Stimulated activated CD4-positive, alpha-beta T cell treated with anti-CD3 and anti-CD28 coated beads, Interleukin-12 subunit alpha, Interleukin-12 subunit beta, amount 100 ng/mL, for 4 hours (primary cell): Measurements from ENCODE around the gene HMG20B.
"Not testable (repeated sequence)": the region's sequence is repeated elsewhere in the genome, so short reads cannot be mapped to it uniquely, and the experiment has no call there.

Source experiments
- DNase-seq: peaks from one replicate; pipeline ENCODE4 v3.0.0-alpha.2; 2020

HMG20B gene

GRCh38 chr19:3556978-3557460 lies 15.7 kb upstream of the HMG20B start:
- peak; percentile 68 for DNase-seq

- peak; percentile 96 for DNase-seq
Observed at GRCh38 chr19:3557461-3558248, 15.1 kb upstream of the HMG20B start, which contains the start of gene MFSD12. MFSD12 (minus strand) TSS chr19:3557586; CDS start chr19:3557403, 183 bp downstream.

DNA sequence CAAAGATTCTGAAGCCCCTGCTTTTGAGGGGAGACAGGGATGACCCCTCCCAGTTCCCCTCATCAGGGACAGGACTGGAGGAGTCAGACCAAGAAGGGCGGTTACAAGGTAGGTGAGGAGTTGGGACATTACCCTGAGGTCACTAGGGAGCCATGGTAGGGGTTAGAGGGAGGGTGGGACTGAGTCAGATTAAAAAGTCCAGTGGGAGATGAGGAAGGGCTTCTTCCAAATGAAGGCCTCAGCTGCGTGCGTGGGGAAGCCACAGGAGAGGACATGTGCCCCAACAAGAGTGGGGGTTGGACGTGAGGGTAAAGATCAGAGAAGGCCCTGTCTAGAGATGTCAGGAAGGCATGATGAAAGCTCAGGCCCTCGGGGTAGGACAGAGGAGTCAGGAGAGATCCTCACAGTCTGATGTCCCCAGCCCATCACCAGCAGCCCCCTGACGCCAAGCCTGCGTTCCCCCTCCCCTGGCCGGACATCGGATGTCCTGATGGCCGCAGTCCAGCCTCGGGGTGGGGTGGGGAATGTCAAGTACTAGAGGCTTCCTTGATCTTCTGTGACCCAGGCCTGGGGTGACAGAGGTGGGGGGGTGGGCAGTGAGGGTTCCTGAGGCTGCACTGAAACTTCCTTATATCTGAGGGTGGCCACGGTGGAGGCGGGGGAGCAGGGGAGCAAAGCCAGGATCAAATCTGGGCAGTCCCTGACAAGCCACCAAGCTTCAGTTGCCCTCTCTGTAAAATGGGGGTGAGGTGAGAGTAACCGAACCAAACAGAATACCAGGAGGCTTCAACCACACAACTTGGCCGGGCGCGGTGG lies 8.8 kb upstream of the HMG20B start:
- DNase-seq: no peak

DNA sequence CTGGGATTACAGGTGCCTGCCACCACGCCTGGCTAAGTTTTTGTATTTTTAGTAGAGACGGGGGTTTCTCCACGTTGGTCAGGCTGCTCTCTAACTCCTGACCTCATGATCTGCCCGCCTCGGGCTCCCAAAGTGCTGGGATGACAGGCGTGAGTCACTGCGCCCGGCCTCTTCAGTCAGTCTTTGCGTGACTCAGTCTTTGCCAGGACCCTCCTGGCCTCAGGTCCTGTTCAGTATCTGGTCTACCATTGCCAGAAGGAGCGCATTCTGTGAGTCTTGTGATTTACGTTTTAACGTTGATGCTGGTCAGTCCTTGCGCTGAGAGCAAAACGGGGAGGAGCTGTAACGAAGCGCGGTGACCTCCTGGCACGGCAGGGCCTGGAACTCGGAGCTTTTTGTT lies 7.6 kb upstream of the HMG20B start:
- DNase-seq: no peak

GRCh38 chr19:3570042-3570441 lies 2.7 kb upstream of the HMG20B start:
- not testable (repeated sequence) for DNase-seq

DNA sequence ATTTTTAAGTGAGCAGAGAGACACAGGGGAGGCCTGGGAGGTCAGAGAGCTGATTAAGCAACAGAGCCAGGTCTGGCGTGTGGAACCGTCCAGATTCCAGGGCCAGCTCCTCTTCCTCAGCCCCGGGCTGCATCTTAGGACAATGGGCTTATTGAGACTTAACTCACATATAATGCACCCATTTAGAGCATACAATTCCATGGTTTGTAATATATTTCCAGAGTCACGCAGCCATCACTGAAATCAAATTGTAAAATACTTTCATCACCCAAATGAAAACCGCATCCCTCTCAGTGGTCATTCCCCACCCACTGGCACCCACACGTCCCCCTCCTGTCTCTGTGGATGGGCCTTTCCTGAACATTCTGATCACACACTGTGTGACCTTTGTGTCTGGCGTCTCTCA lies 2.1 kb upstream of the HMG20B start:
- no peak for DNase-seq

DNA sequence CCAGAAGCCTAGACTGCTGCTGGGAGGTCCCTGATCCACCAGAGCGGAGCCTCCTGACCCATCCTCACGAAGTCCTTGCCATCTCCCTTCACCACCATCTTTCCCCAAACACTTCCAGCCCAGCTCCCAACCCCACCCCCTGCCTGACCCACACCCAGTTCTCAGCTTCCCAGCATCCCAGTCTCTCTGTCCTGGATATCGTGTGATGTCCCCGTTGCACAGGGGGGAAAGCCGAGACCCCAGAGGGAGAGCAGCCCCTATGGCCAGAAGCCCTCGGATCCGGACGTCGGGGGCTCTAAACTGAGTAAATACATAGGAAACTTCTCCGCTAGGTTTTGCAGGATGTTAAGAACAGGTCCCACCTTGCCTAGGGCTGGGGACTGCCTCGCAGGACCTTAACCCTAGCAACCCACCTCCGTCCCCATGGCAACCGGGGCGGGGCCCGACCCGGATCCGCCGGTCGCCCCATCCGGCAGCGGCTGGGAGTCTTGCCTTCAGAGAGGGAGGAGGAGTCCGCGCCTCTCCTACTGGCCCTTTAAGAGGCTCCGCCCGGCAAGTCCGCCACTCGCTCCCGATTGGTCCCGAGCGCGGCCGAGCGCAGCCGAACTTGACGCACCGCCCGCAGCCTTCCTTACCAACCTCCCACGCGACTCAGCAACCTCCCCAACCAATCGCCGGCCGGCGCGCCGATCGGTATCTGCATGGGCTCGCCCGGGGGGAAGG lies 451 bp upstream of the HMG20B start:
- peak; percentile 99 for DNase-seq

DNA sequence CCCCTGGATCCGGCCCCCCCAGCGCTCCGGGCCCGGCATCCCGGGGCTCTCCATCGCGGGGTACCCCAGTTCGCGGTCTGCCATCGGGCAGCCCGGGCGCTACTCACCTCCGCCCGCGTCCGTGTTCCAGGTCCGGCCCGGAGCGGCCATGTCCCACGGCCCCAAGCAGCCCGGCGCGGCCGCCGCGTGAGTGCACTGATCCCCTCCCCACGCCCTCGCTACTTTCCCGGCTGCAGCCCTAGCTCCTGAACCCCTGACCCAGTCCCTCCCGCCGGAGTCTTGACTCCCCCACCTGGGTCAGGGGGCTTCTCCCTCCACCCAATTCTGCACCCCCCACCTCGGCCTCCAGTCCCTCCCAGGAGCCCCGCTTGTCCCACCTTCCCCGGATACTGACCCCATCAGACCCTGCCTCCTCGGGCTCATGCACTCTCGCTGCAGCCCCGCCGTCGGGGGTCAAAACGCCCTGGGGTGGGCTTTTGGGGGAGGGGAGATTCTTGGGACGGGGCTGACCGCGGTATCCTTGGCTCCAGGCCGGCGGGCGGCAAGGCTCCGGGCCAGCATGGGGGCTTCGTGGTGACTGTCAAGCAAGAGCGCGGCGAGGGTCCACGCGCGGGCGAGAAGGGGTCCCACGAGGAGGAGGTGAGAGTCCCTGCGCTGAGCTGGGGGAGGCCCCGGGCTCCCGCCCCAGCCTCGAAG lies 566 bp downstream of the HMG20B start:
- DNase-seq: no peak

- DNase-seq: peak; percentile 73
Observed at GRCh38 chr19:3573858-3574637, 1.3 kb downstream of the HMG20B start.

GRCh38 chr19:3575260-3575741 lies 2.6 kb downstream of the HMG20B start:
- no peak for DNase-seq

DNA sequence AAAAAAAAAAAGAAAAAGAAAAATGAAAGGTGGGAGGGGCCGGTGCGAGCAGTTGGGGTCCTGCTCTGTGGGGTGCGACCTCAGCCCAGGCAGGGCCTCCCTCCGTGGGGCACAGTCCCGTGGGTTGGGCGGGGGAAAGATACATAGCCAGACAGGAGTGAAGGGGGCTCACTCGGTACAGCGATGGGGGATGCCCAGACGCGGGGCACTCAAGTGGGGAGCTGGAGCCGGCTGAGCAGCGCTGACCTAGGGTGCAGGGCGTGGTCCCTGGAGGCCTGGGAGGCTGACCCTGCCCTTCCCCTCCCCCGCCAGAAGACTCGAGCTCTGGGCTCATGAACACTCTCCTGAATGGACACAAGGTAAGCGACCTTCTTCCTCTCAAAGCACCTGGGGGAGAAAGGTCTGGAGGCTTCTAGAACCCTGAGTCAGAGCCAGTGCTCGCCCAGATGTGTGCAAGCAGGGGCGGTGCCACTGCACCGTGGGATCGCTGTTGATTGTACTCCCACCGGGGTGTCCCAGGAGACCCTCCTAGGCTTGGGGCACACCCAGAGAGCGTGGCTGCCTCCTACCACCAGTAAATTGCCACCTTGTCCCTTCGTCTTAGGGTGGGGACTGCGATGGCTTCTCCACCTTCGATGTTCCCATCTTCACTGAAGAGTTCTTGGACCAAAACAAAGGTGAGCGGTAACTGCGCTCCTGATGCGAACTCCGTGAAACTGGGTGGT lies 3.4 kb downstream of the HMG20B start:
- no peak for DNase-seq

- no peak for DNase-seq
Observed at GRCh38 chr19:3576696-3577443, 4.1 kb downstream of the HMG20B start.

DNA sequence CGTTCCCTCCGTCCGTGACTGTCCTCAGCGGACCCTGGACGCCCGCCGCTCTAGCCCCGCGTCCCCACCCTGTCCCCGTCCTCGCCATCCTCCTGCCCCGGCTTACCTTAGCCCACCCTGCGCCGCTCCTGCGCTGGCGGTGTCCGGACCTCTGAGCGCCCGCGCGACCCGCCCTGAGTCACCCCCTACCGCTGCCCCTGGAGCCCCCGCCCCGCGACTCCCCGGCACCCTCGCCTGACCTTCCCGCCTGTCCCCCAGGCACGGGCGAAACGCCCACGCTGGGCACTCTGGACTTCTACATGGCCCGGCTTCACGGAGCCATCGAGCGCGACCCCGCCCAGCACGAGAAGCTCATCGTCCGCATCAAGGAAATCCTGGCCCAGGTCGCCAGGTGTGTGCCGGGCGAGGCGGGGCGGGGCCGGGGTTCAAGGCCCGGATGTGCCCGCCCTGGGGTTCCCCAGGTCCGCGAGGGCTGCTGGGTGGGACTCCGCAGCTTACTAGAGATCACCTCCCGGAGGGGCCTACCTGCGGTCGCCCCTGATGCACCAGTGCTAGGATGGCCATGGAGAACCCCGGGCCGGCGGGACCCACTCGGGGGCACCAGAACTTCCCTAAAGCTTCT lies 5.1 kb downstream of the HMG20B start:
- DNase-seq: no peak

- no peak for DNase-seq
Observed at GRCh38 chr19:3578390-3578789, 5.6 kb downstream of the HMG20B start.

DNA sequence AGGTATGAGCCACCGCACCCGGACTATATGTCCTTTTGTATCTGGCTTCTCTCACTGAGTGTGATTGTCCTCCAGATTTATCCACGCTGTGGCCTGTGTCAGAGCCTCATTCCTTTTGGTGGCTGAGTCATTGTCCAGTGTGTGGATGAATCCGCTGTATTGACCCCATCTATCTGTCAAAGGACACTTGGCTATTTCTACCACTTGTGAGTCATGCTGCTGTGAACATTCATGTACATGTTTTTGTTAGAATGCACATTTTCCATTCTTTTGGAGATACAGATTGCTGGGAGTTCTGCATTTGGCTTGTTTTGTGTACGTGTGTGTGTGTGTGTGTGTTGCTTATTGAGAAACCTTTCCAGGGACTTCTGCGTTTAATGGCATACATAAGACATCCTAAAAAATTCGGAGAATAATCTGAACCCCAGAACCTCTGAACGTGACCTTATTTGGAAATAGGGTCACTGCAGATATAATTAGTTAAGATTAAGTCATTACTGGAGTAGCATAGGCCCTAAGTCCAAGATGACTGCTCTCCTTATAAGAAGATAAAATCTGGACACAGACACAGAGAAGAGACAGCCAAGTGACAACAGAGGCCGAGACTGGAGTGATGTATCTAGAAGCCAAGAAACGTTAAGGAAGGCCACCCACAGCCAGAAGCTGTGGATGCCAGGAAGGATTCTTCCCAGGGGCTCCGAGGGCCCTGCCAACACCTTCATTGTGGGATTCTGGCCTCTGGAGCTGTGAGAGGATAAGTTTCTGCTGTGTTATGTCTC lies 7.6 kb downstream of the HMG20B start:
- no peak for DNase-seq

GRCh38 chr19:3581792-3582191 lies 9.0 kb downstream of the HMG20B start:
- DNase-seq: not testable (repeated sequence)

- not testable (repeated sequence) for DNase-seq
Observed at GRCh38 chr19:3584036-3584802, 11.5 kb downstream of the HMG20B start.
